Nephron progenitor cell (in vitro differentiated cells): Measurements from ENCODE around the gene PLXNC1.

Source experiments
- DNase-seq: peaks from one replicate; pipeline ENCODE4 v3.0.0; 2021
- H3K27ac Mint-ChIP-seq: 2 replicates; pipeline ENCODE4 v1.8.0; 2021; ENCODE audit warnings: mild to moderate bottlenecking, moderate library complexity, mixed read lengths
- H3K27me3 Mint-ChIP-seq: 2 replicates; pipeline ENCODE4 v1.8.0; 2021; ENCODE audit warnings: mild to moderate bottlenecking, low read depth, mixed read lengths; ENCODE audit not compliant: poor library complexity
- H3K36me3 Mint-ChIP-seq: 2 replicates; pipeline ENCODE4 v1.8.0; 2021; ENCODE audit warnings: low read depth, mixed read lengths
- H3K4me1 Mint-ChIP-seq: 2 replicates; pipeline ENCODE4 v1.8.0; 2021; ENCODE audit warnings: mixed read lengths
- H3K4me3 Mint-ChIP-seq: 2 replicates; pipeline ENCODE4 v1.8.0; 2021; ENCODE audit warnings: mild to moderate bottlenecking, moderate library complexity, mixed read lengths
- H3K9me3 Mint-ChIP-seq: 2 replicates; pipeline ENCODE4 v1.8.0; 2021; ENCODE audit warnings: mild to moderate bottlenecking, moderate library complexity, mixed read lengths
- TF ChIP-seq, protein P1 (sequence below): fragments of 200-600 bp; sonication (generic); IDR thresholded peaks from 2 replicates; pipeline ENCODE4 v1.5.0; 2021; ENCODE audit warnings: antibody characterized with exemption

Gene PLXNC1

GRCh38 chr12:94149119-94149780, 873 bp downstream of the PLXNC1 start:
- TF ChIP-seq, protein P1, sequence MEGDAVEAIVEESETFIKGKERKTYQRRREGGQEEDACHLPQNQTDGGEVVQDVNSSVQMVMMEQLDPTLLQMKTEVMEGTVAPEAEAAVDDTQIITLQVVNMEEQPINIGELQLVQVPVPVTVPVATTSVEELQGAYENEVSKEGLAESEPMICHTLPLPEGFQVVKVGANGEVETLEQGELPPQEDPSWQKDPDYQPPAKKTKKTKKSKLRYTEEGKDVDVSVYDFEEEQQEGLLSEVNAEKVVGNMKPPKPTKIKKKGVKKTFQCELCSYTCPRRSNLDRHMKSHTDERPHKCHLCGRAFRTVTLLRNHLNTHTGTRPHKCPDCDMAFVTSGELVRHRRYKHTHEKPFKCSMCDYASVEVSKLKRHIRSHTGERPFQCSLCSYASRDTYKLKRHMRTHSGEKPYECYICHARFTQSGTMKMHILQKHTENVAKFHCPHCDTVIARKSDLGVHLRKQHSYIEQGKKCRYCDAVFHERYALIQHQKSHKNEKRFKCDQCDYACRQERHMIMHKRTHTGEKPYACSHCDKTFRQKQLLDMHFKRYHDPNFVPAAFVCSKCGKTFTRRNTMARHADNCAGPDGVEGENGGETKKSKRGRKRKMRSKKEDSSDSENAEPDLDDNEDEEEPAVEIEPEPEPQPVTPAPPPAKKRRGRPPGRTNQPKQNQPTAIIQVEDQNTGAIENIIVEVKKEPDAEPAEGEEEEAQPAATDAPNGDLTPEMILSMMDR, result peak; percentile 33
- no peaks in the 10 kb centered on the region for H3K9me3 Mint-ChIP-seq
- peak overlapping the region; percentile 80 for H3K4me3 Mint-ChIP-seq
- H3K36me3 Mint-ChIP-seq, result no peaks in the 10 kb centered on the region
- H3K27me3 Mint-ChIP-seq, result peaks cover 88% of the 10 kb centered on the region
- H3K27ac Mint-ChIP-seq, result no peak overlapping the region
- H3K4me1 Mint-ChIP-seq, result peaks cover 24% of the 10 kb centered on the region
- DNase-seq, result peak; percentile 63

- peaks cover 85% of the 10 kb centered on the region for H3K27me3 Mint-ChIP-seq
- peak overlapping the region; percentile 80 for H3K4me3 Mint-ChIP-seq
- no peaks in the 10 kb centered on the region for H3K9me3 Mint-ChIP-seq
- peak; percentile 66 for DNase-seq
- H3K4me1 Mint-ChIP-seq, result peaks cover 24% of the 10 kb centered on the region
- TF ChIP-seq, protein P1, result no peak
- H3K27ac Mint-ChIP-seq, result no peak overlapping the region
- no peaks in the 10 kb centered on the region for H3K36me3 Mint-ChIP-seq
Measured at GRCh38 chr12:94149781-94150239, 1.4 kb downstream of the PLXNC1 start.

DNA sequence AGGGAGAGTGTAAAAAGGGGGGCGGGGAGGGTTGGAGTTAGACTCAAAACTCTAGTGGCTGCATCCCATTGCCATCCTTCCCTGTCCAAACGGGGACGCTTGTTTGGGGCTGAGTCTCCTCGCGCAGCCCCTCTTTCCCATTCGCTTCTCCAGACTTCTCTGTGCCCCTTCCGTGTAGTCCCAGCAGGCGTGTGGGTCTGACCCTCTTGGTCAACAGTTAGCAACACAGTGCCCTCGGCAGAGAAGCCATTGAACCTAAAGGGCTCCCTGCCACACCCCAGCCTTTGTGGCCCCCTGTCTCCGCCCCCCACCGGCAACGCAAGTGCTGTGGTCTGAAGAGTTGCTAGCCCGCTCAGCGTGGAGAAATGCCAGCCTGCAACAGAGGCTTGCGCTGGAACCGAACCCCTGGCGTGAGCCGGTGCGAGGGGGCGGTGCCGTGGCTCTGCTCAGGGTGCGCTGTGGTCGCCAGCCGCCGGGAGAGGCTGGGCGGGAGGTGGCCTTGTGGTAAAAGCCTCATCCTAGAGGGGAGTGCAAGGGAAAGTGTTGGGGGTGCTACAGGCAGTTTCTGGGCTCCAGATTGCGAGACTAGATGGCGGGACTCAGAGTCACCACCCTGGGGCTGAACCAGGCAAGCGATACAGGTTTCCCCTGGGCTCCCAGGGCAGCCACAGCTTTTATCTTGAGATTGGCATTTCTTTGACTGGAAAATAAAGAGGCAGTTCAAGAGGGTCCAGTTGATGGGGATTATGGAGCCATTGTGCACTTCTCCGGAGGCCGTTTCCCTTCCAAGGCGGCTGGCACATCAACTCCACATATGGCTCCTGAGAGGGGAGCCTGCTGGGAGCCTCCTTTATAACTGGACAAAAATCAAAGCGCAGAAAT, 2.1 kb downstream of the PLXNC1 start:
- Mint-ChIP-seq H3K27me3 (peaks cover 85% of the 10 kb centered on the region), H3K27ac (no peak overlapping the region)
- DNase-seq, result peak; percentile 41

GRCh38 chr12:94151582-94151981, 3.2 kb downstream of the PLXNC1 start:
- Mint-ChIP-seq H3K9me3 (no peaks in the 10 kb centered on the region), H3K27me3 (peaks cover 77% of the 10 kb centered on the region), H3K36me3 (no peaks in the 10 kb centered on the region), H3K4me3 (peak overlapping the region; percentile 41), H3K27ac (no peak overlapping the region), H3K4me1 (peaks cover 24% of the 10 kb centered on the region)
- no peak for DNase-seq
- TF ChIP-seq, protein P1, result no peak

More for the DNA sequence above, 2.1 kb downstream of the PLXNC1 start:
- TF ChIP-seq, protein P1, result no peak
- Mint-ChIP-seq H3K9me3 (no peaks in the 10 kb centered on the region), H3K36me3 (no peaks in the 10 kb centered on the region), H3K4me3 (peak overlapping the region; percentile 80), H3K4me1 (peaks cover 24% of the 10 kb centered on the region)

DNA sequence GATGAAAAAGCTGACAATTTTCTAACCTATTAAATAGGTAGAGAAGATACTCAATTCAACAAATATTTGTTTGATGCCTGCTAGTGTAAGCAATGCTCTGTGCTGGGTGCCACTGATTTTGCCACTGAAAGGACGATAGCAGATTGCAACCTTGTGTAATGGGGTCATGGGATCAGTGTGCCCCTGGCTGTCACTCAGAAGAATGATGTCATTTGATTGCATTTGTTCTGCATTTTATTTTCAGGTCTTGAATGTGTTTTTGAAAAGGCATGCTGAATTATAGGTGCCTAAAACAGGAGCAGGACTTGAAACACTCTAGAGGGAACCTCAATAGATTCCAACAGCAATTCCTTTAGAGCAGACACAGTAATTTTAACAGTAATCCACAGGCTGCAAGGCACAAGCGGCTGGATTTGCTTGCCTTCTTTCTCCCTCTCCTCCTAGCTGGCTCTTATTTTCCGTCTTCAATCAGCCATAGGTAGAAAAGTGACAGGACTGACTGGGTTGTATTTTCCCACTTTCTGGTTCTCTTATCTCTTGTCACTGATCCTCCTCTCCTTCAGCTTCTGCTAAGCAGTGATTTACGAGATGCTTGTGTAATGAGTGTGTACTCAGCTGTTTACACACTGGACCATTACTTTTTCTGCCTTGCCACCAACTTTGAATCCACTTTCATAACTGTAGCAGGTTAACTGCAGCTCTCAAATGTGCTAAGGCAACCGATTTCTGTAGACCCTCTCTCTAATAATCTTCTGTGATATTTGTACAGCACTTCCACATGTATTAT, 4.1 kb downstream of the PLXNC1 start:
- H3K4me3 Mint-ChIP-seq, result no peak overlapping the region
- no peak overlapping the region for H3K27ac Mint-ChIP-seq

More for the DNA sequence above, 4.1 kb downstream of the PLXNC1 start:
- H3K27me3 Mint-ChIP-seq, result peaks cover 68% of the 10 kb centered on the region
- H3K9me3 Mint-ChIP-seq, result no peaks in the 10 kb centered on the region
- peaks cover 24% of the 10 kb centered on the region for H3K4me1 Mint-ChIP-seq
- no peak for DNase-seq
- TF ChIP-seq, protein P1, result no peak
- no peaks in the 10 kb centered on the region for H3K36me3 Mint-ChIP-seq
